HepG2 (cell line): ENCODE measurements around the gene CDC14B. TPM values are rescaled to one million over a fixed set of nuclear protein-coding genes. Genes with fewer than 3 reads are reported as not detected.
A peak's percentile ranks its signal among the peaks of the same experiment; 100 is the strongest.

Experiments
- ATAC-seq: fragments of 200-7000 bp; cut with Tn5 transposase; 3 replicates; pipeline ENCODE4 v1.9.1; 2020; ENCODE audit warnings: mild to moderate bottlenecking, moderate library complexity
- BruUV-seq: library from RNA; stranded (reverse); fragments of 400-500 nt; replicated peaks from 2 replicates; lab custom pipeline; 2021; lab: Mats Ljungman, UMichigan
- CTCF ChIA-PET: fragments of 300-600 bp; formaldehyde crosslinking; extraction: SDS; loops from one replicate; lab custom pipeline; 2021; ENCODE audit warnings: low total read pairs, inconsistent platforms, low intra/inter-chr PET ratio; lab: Yijun Ruan, JAX
- POLR2A ChIA-PET: fragments of 350-600 bp; sonication (Branson Sonifier 250); formaldehyde crosslinking; loops from one replicate; lab custom pipeline; 2020; ENCODE audit warnings: antibody characterized with exemption, inconsistent platforms; lab: Yijun Ruan, JAX
- DNase-seq: peaks from one replicate; pipeline ENCODE4 v3.0.0-alpha.2; 2015; ENCODE audit warnings: low spot score
- FAIRE-seq: peaks from 3 replicates; lab custom pipeline; 2011; peaks lifted over from hg19 to GRCh38; lab: Jason Lieb, UNC
- H2AFZ ChIP-seq: one replicate; pipeline ENCODE4 v1.6.1; 2011; ENCODE audit warnings: low read length, inconsistent platforms
- H3K27ac ChIP-seq: fragments of 300-600 bp; 3 replicates; pipeline ENCODE4 v1.8.0; 2011; ENCODE audit warnings: mixed run types, mild to moderate bottlenecking, mixed read lengths, low read length, inconsistent platforms; ENCODE audit not compliant: insufficient read depth; ENCODE audit errors: extremely low read length
- H3K27me3 ChIP-seq, 2 experiments: fragments of 200-600 bp in 1 of 2; 2 replicates in 1 of 2; 3 replicates in 1 of 2; pipeline versions ENCODE4 v1.6.0 to v1.8.0; 2011; ENCODE audit warnings: low read length in 2 of 2, mild to moderate bottlenecking in 2 of 2, moderate library complexity in 2 of 2, inconsistent platforms in 1 of 2; ENCODE audit not compliant: insufficient read depth in 2 of 2, control insufficient read depth in 1 of 2
- H3K36me3 ChIP-seq, 2 experiments: fragments of 200-600 bp in 1 of 2; replicated peaks in 1 of 2; 2 replicates in 1 of 2; 3 replicates in 1 of 2; pipeline versions ENCODE4 v1.5.1 to v1.8.0; 2011; ENCODE audit warnings: low read length in 2 of 2, inconsistent platforms in 1 of 2; ENCODE audit not compliant: insufficient read depth in 2 of 2, control insufficient read depth in 1 of 2
- H3K4me1 ChIP-seq: 2 replicates; pipeline ENCODE4 v1.5.1; 2012; ENCODE audit warnings: low read length, inconsistent platforms; ENCODE audit not compliant: insufficient read depth
- H3K4me2 ChIP-seq: 2 replicates; pipeline ENCODE4 v1.6.0; 2011; ENCODE audit warnings: low read depth, low read length, inconsistent platforms
- H3K4me3 ChIP-seq, 3 experiments: fragments of 200-600 bp in 1 of 3; sonication (generic), shearing (Covaris generic) in 1 of 3; replicated peaks in 1 of 3; 2 replicates each; pipeline ENCODE4 v1.5.1; 2011 to 2016; ENCODE audit warnings: low read length in 3 of 3, inconsistent platforms in 2 of 3, low read depth in 2 of 3, mild to moderate bottlenecking in 2 of 3, control low read depth in 1 of 3, mixed read lengths in 1 of 3; ENCODE audit not compliant: insufficient read depth in 1 of 3
- H3K79me2 ChIP-seq: one replicate; pipeline ENCODE4 v1.6.1; 2011; ENCODE audit warnings: low read length, inconsistent platforms; ENCODE audit not compliant: insufficient read depth
- H3K9ac ChIP-seq: 2 replicates; pipeline ENCODE4 v1.6.0; 2011; ENCODE audit warnings: mild to moderate bottlenecking, low read depth, low read length, inconsistent platforms; ENCODE audit not compliant: insufficient read depth
- H3K9me3 ChIP-seq: 2 replicates; pipeline ENCODE4 v1.5.1; 2012; ENCODE audit warnings: mild to moderate bottlenecking, low read length
- H4K20me1 ChIP-seq: 2 replicates; pipeline ENCODE4 v1.6.0; 2011; ENCODE audit warnings: inconsistent platforms, mild to moderate bottlenecking, low read length, moderate library complexity; ENCODE audit not compliant: insufficient read depth
- ARID5B ChIP-seq: IDR thresholded peaks from 2 replicates; pipeline ENCODE4 v1.4.0; 2020; ENCODE audit warnings: mild to moderate bottlenecking, missing genetic modification reagents
- BRCA1 ChIP-seq: sonication (generic); formaldehyde crosslinking; IDR thresholded peaks from 2 replicates; pipeline ENCODE4 v1.4.0; 2020; ENCODE audit warnings: missing genetic modification reagents
- GMEB1 ChIP-seq: sonication (generic); formaldehyde crosslinking; IDR thresholded peaks from 2 replicates; pipeline ENCODE4 v1.5.1; 2020; ENCODE audit warnings: missing genetic modification reagents, mild to moderate bottlenecking, borderline replicate concordance
- KAT8 ChIP-seq: IDR thresholded peaks from 2 replicates; pipeline ENCODE4 v1.6.1; 2016; ENCODE audit warnings: missing genetic modification reagents, missing compliant biosample characterization
- MAFG ChIP-seq: sonication (generic); formaldehyde crosslinking; IDR thresholded peaks from 2 replicates; pipeline ENCODE4 v1.5.1; 2020; ENCODE audit warnings: mild to moderate bottlenecking, missing genetic modification reagents
- MIXL1 ChIP-seq: IDR thresholded peaks from 2 replicates; pipeline ENCODE4 v1.6.1; 2016
- NRL ChIP-seq: sonication (generic); formaldehyde crosslinking; IDR thresholded peaks from 2 replicates; pipeline ENCODE4 v1.5.0; 2020; ENCODE audit warnings: missing genetic modification reagents, mild to moderate bottlenecking, moderate library complexity, borderline replicate concordance
- PBX3 ChIP-seq: sonication (generic); formaldehyde crosslinking; IDR thresholded peaks from 2 replicates; pipeline ENCODE4 v1.8.1; 2023; ENCODE audit warnings: missing genetic modification reagents, inconsistent platforms, borderline replicate concordance
- RAD21 ChIP-seq: fragments of 450-650 bp; formaldehyde crosslinking; IDR thresholded peaks from 2 replicates; pipeline ENCODE4 v1.5.0; 2020; ENCODE audit warnings: mild to moderate bottlenecking
- SSRP1 ChIP-seq: IDR thresholded peaks from 2 replicates; pipeline ENCODE4 v1.6.1; 2016; ENCODE audit warnings: control low read depth
- U2AF1 ChIP-seq: fragments of 200-400 bp; formaldehyde crosslinking; optimal IDR thresholded peaks from 2 replicates; pipeline ENCODE3; 2017; ENCODE audit warnings: mild to moderate bottlenecking, low read depth, low read length
- ZBTB33 ChIP-seq: sonication (generic); formaldehyde crosslinking; IDR thresholded peaks from 2 replicates; pipeline ENCODE4 v1.4.0; 2020; ENCODE audit warnings: missing genetic modification reagents
- ZKSCAN5 ChIP-seq: sonication (generic); formaldehyde crosslinking; IDR thresholded peaks from 2 replicates; pipeline ENCODE4 v1.5.1; 2020; ENCODE audit warnings: mild to moderate bottlenecking, missing genetic modification reagents
- ZNF558 ChIP-seq: sonication (generic); formaldehyde crosslinking; IDR thresholded peaks from 2 replicates; pipeline ENCODE4 v1.9.0; 2022; ENCODE audit warnings: mild to moderate bottlenecking, missing genetic modification reagents, borderline replicate concordance
- ZNF841 ChIP-seq: sonication (generic); formaldehyde crosslinking; IDR thresholded peaks from 2 replicates; pipeline ENCODE4 v1.8.1; 2023; ENCODE audit warnings: missing genetic modification reagents, borderline replicate concordance
- ZSCAN21 ChIP-seq: sonication (generic); formaldehyde crosslinking; IDR thresholded peaks from 2 replicates; pipeline ENCODE4 v1.8.0; 2022; ENCODE audit warnings: mild to moderate bottlenecking, missing genetic modification reagents, moderate library complexity, borderline replicate concordance
- WGBS: methylation state at CpG from one replicate; pipeline ENCODE4 v1.1.6; 2017; ENCODE audit warnings: low lambda C conversion rate; 5-methylcytosine and 5-hydroxymethylcytosine counted together
- in situ Hi-C: cut with HindIII; loops from 2 replicates; pipeline ENCODE4 v1.10.0; 2017; ENCODE audit warnings: low pct_unique_long_range_greater_than_20kb; ENCODE audit not compliant: extremely low pct_ligation_motif_present
- intact Hi-C: fragments of 100-400 bp; cut with micrococcal nuclease; formaldehyde crosslinking; loops from one replicate; pipeline ENCODE4 v1.10.0; 2022; ENCODE audit not compliant: unreplicated experiment
- polyA plus RNA-seq, 8 experiments: library from polyadenylated mRNA; depleted of rRNA in 3 of 8; stranded (reverse) in 7 of 8; unstranded in 1 of 8; fragments of >200 nt; fragmentation: Illumina TruSeq in 4 of 8; extraction: Trizol in 4 of 8; gene quantifications; 2 replicates each; pipeline versions ENCODE4 v1.2.1 to v1.2.3, GENCODE V29; 2011 to 2016; ENCODE audit warnings: low read depth in 4 of 8, missing spikeins in 1 of 8, mixed read lengths in 1 of 8; ENCODE audit not compliant: insufficient read depth in 1 of 8
- total RNA-seq, 5 experiments: library from RNA; depleted of rRNA; stranded (reverse); fragments of >200 nt; fragmentation: Illumina TruSeq; extraction: Trizol; gene quantifications; 2 replicates each; pipeline ENCODE4 v1.2.3, GENCODE V29; 2016; ENCODE audit warnings: low read depth in 1 of 5

The CDC14B gene
- total and polyA plus RNA-seq, 2 of the 13 experiments (the other 11 are each of a cell fraction or from before 2014, with no cell fraction given) = 25.8 to 33.3 TPM

- CTCF ChIA-PET = no interaction called here
- no peak overlapping the region for H2AFZ ChIP-seq
- peak overlapping the region; percentile 98 for H3K27ac ChIP-seq
- H3K4me3 ChIP-seq = 0 out of 6 replicates have a peak overlapping the region, but pooled peaks of 1 of the 3 experiments have one; percentile 5
- H3K9me3 ChIP-seq = no peaks in the 10 kb centered on the region
- no peaks in the 10 kb centered on the region for H3K27me3 ChIP-seq
- H3K36me3 ChIP-seq = peaks cover 9 to 17% of the 10 kb centered on the region in 2 experiments
- FAIRE-seq (no peak), ATAC-seq (no peak), DNase-seq (no peak)
- intact Hi-C loops = loop anchor here (5.0 kb wide), 2 partner anchors 156 to 159 kb away; no protein-coding TSS in a partner anchor
- in situ Hi-C loops = no loop called here
- no peaks in the 10 kb centered on the region for H3K79me2 ChIP-seq
- peak overlapping the region; percentile 84; the same call in 1 of the 2 replicates for H3K4me2 ChIP-seq
- POLR2A ChIA-PET = interaction anchor here (2.9 to 4.3 kb wide), 2 partner anchors 10 to 73 kb away, joined by 9 to 27 read pairs; no protein-coding TSS in a partner anchor
- 94% methylated on average over 8 of the region's 12 CpGs for WGBS
- no TSS peak for BruUV-seq
- peaks cover 65% of the 10 kb centered on the region for H3K4me1 ChIP-seq
- peak overlapping the region; percentile 82 for H3K9ac ChIP-seq
- no peaks in the 10 kb centered on the region for H4K20me1 ChIP-seq
- no peak for TF ChIP-seq ZKSCAN5 (CRISPR knock-in tag)
- TF ChIP-seq ZSCAN21 (CRISPR knock-in tag) = 0 out of 2 replicates have a peak, but pooled peaks have one; percentile 7
- no peak for TF ChIP-seq U2AF1
- TF ChIP-seq ZNF558 (CRISPR knock-in tag) = no peak
- TF ChIP-seq RAD21 (CRISPR knock-in tag) = 0 out of 2 replicates have a peak, but pooled peaks have one; percentile 7
- TF ChIP-seq ZNF841 (CRISPR knock-in tag) = no peak
- 0 out of 2 replicates have a peak, but pooled peaks have one; percentile 21 for TF ChIP-seq ZBTB33 (CRISPR knock-in tag)
- TF ChIP-seq MAFG (CRISPR knock-in tag) = no peak
- no peak for TF ChIP-seq BRCA1 (CRISPR knock-in tag)
- TF ChIP-seq SSRP1 (CRISPR knock-in tag) = 0 out of 2 replicates have a peak, but pooled peaks have one; percentile 25
- no peak for TF ChIP-seq GMEB1
- TF ChIP-seq KAT8 (CRISPR knock-in tag) = no peak
- no peak for TF ChIP-seq MIXL1
- 0 out of 2 replicates have a peak, but pooled peaks have one; percentile 23 for TF ChIP-seq NRL
- TF ChIP-seq ARID5B (CRISPR knock-in tag) = no peak
- TF ChIP-seq PBX3 = no peak
Measured at GRCh38 chr9:96492993-96493531, 126.6 kb downstream of the CDC14B start.
